GOT3 (cell line): ENCODE measurements around the gene FAM228B.

Source experiments
- DNase-seq: peaks from one replicate; lab custom pipeline; 2025; ENCODE audit warnings: mixed read lengths; lab: John Stamatoyannopoulos, UW

The FAM228B gene

DNA sequence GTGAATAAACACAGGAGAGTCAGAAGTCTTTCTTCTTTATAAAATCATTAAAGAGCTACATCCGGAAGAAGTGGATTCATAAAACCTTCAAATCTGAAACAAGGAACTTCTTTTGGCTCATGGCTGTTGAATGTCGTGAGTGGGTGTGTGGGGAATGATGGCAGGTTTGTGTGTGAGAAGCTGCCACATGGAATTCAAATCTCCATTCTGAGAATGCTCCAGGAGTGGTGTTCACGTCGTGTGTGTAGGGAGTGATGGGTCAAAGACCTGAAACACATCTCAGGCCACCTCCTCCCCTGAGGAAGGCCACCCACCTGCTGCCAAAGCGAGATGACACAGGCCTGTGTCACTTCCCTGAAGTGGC is 80.5 kb downstream of the FAM228B start:
- no peak for DNase-seq

DNA sequence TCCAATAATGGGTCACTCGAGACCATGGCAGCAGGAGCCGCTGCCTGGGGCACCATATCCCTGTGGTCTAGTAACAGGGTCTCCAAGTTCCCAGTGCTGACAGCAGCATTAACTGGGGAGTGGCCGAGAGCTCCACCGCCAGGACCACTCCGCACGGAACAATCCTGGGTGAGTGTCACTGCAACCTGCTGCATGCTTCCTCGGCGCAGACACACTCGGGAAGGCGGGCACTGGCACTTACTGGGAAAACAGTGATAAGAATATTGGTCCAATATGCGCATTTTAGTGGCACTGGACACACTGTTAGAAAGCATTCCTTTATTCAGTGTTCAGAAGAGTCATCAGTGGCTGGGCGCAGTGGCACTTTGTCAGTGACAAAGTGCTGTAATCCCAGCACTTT is 81.2 kb downstream of the FAM228B start:
- DNase-seq, result no peak

DNA sequence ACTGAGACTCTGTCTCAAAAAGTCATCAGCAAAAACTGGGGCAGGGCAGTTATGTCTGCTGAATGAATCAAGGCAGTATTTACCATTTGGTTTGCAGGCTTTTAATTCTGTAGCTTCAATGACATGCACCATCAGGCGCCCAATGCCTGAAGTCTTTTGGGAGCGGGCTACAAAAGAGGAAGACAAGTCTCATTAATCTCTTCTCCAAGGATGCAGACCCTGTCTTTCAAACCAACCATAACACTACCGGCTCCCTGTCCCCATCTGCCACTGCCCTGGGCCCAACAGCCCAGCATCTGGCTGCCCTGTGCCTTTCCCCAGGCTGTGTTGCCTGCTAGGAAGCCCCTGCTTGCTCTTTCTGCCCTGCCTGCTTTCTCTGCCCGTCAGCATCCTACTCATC is 81.9 kb downstream of the FAM228B start:
- no peak for DNase-seq

DNA sequence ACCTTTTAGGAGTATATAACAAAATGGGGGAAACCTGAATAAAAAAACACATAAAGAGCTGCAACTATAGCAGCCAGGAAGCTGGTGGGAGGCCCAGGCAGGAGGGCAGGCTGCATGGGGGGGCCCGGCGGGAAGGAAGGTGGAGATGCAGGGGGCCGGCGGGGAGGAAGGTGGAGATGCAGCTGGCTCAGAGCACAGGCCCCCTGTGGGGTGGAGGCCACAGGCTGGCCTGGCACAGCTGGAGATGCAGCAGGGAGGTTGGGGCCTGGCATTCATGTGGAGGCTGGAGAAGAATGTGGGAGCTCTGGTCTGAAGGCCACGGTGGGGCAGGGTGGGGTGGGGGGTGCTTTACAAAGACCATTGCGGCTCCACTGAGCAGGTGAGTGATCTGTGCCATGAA is 83.0 kb downstream of the FAM228B start:
- DNase-seq, result no peak

DNA sequence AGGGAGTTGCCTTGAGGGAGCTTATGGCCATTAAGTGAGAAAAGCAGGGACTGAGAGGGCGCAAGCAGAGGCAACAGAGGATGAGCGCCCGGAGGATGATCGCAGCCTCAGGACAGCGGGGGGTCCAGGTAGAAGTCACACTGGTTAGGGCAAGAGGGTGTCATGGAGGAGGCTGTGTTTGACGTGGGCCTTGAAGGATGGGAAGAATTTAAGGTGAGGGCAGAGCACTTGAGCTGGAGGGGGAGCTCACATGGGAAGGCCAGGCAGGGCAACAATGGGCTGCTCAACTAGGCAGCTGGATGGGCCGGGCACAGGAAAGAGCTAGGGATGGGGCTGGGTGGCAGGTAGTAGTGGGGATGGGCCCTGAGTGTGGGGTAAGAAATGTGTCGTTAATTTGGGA is 83.4 kb downstream of the FAM228B start:
- DNase-seq, result no peak

DNA sequence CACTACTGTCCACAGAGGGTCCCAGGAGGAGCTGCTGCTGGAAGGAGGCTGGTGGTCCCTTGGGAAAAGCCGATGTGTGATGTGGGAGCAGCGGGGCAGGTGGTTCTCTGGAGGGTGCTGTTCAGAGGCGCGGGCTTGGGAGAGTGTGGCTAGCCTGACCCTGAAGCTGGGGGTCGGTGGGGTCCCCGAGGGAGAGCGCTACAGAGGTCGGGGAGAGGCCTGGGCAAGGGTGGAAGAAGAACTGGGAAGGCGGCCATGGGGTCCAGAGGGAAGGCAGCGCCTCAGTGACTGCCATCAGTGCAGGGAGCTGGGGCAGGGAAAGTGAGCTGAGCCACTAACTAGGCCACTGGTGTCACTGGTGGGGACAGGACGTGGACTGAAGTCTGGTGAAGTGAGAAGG is 84.1 kb downstream of the FAM228B start:
- no peak for DNase-seq

DNA sequence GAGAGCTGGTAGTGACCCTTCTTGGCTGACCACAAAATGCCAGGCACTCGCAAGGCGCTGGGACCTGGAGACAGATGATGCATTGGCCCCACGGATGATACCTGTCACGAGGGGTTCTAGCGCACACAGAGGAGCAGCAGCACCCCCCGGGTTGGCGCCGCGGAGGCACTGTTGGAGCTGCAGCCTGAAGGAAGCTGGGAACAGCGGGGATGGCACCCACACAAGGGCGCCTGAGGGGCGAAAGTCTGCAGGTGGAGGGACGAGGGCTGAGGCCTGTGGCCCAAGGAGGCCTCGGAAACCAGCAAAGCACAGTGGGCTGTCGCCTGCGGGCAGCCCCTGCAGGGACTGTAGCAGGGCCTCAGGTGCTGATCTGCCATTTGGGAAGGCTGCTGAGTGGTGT is 85.2 kb downstream of the FAM228B start:
- DNase-seq, result no peak

DNA sequence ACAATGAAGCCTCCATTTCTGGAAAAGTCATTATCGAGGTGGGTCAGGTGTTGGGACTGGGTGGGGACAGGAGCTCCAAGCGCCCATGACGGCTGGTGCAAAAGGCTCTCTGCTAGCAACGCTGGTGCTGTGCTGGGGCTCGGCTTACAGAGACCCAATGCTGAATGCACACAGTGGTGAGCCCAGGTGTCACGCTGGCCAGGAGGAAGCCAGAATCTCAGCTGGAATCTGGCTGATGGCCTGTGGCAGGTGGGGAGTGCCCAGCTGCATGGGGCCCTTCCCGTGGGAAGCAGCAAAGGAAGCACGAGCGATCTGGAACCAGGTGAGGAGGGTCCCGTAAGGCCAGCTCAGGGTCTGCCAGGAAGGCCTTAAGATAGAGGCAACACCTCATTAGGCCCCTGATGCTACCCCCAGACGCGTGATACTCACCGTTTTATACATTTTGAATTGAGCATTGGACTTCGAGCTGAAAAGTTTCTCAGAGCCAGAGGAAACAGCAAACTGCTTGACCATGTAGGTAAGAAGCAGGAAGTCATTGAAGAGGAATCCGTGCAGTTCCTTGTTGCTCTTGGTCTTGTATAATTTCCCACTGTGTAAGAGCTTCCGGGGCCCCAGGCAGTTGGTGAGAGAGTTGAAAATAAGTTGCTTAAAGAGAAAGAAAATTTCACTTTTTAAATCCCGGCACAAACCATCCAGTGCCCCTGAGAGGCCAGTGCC is 86.3 kb downstream of the FAM228B start:
- no peak for DNase-seq

DNA sequence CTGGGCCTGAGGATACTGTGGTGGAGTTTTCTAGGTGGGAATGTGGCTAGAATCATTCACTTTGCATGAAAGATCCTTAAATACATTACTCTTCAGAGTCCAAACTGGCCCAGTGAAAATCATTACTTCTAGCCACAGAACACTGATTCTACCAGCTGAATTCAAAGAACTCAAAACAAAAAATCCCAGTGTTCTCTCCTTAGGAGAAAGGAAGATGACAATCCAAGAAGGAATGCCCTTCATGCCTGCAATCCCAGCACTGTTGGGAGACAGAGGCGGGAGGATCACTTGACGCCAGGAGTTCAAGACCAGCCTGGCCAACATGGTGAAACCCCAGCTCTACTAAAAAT is 86.8 kb downstream of the FAM228B start:
- no peak for DNase-seq

DNA sequence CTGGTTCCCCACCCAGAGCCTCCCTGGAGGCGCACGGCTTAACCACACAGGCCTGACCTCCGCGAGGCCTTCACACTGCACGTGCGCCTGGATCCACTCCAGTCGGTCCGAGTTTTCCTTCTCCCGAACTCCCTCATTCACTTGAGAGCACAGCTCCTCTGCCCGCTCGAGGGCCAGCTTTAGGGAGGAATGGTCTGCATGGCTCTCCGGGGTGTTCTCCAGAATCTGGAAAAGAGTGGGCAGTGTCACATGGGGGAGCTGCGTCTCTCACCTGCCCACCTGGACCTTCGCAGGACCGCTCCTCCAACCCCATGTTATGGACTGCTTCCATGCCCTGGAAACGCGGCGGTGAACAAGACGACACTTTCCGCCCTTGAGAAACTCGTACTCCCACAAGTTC is 87.5 kb downstream of the FAM228B start:
- DNase-seq, result no peak

DNA sequence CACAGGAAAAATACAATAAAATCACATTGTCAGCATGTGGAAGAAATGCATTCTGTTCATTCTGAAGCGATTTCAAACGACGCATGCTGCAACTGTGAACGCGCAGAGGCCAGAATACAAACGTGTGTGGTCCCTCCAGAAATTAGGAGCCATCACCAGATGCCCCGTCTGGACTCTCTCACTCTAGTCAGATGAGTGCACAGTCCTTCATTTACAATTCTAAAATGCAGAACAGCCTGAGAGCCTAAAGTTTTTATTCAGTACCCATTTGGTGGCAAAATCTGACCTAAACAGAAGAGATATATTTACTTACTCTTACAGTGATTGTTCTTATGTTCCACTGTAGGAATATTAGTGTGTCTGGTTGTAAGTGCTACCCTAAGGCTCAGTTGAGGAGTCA is 88.1 kb downstream of the FAM228B start:
- no peak for DNase-seq

DNA sequence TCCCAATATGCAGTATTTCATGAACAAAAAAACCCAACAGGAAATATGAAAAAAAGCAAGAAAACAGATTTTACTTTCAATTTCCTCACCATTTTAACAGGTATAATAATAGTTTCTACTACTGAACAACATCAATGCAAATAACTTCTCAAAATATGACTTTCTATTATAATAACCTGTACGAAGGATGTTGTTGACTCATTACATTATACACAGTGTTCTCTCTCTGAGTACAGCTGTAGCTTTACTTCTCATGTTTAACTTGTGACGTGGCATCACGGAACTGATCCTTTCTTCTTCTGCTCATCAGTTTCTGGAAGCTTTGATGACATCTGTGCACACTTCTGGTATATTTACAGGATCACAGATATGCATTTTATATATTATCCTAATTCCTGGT is 91.6 kb downstream of the FAM228B start:
- DNase-seq, result no peak
